A673 (cell line): ENCODE results near the gene RNF121. TPM values are rescaled to one million over a fixed set of nuclear protein-coding genes. Genes with fewer than 3 reads are reported as not detected.
A peak's percentile ranks its signal among the peaks of the same experiment; 100 is the strongest.

Experiments used
- BruUV-seq: library from RNA; stranded (reverse); fragments of 400-500 nt; replicated peaks from 2 replicates; lab custom pipeline; 2021; lab: Mats Ljungman, UMichigan
- CTCF ChIA-PET: fragments of 300-600 bp; sonication (Branson Sonifier 250); formaldehyde crosslinking; loops from one replicate; lab custom pipeline; 2022; ENCODE audit warnings: antibody characterized with exemption; lab: Charles Lee
- POLR2A ChIA-PET: fragments of 300-600 bp; sonication (Branson Sonifier 250); formaldehyde crosslinking; loops from one replicate; lab custom pipeline; 2022; ENCODE audit warnings: antibody characterized with exemption; ENCODE audit not compliant: low non-redundant PET; lab: Charles Lee
- DNase-seq: peaks from one replicate; pipeline ENCODE4 v3.0.0-alpha.2; 2015; ENCODE audit warnings: low spot score
- H3K27ac ChIP-seq: fragments of 200-600 bp; sonication (generic); 2 replicates; pipeline ENCODE4 v1.5.1; 2016; ENCODE audit warnings: mixed run types, low read depth, mild to moderate bottlenecking, mixed read lengths, antibody characterized with exemption, low read length; ENCODE audit not compliant: poor library complexity, severe bottlenecking
- H3K27me3 ChIP-seq: fragments of 200-600 bp; sonication (generic); replicated peaks from 2 replicates; pipeline ENCODE4 v1.6.1; 2017; ENCODE audit warnings: mixed run types, low read depth, mild to moderate bottlenecking, mixed read lengths, antibody characterized with exemption, low read length; ENCODE audit not compliant: insufficient read depth, poor library complexity
- H3K36me3 ChIP-seq: fragments of 200-600 bp; sonication (generic); 2 replicates; pipeline ENCODE4 v1.6.1; 2016; ENCODE audit warnings: mixed run types, mild to moderate bottlenecking, mixed read lengths, antibody characterized with exemption, low read length; ENCODE audit not compliant: insufficient read depth, poor library complexity, severe bottlenecking
- H3K4me1 ChIP-seq: fragments of 200-600 bp; sonication (generic); 2 replicates; pipeline ENCODE4 v1.6.1; 2017; ENCODE audit warnings: mixed run types, mild to moderate bottlenecking, mixed read lengths, antibody characterized with exemption, low read length; ENCODE audit not compliant: insufficient read depth, poor library complexity, severe bottlenecking
- H3K4me3 ChIP-seq: fragments of 200-600 bp; sonication (generic); 2 replicates; pipeline ENCODE4 v1.5.1; 2016; ENCODE audit warnings: low read depth, mixed run types, mild to moderate bottlenecking, mixed read lengths, low read length; ENCODE audit not compliant: poor library complexity, severe bottlenecking
- H3K9me3 ChIP-seq: fragments of 200-600 bp; sonication (generic); 2 replicates; pipeline ENCODE4 v1.6.1; 2016; ENCODE audit warnings: mixed run types, low read depth, mild to moderate bottlenecking, mixed read lengths, antibody characterized with exemption, low read length; ENCODE audit not compliant: poor library complexity, severe bottlenecking
- CTCF ChIP-seq: fragments of 300-800, 200-600 bp; sonication (generic); conservative IDR thresholded peaks from 2 replicates; pipeline ENCODE4 v1.5.1; 2017; ENCODE audit warnings: low read depth, mild to moderate bottlenecking, antibody characterized with exemption, low read length, moderate library complexity, mixed read lengths
- EZH2 ChIP-seq: fragments of 200-600 bp; sonication (generic); IDR thresholded peaks from 2 replicates; pipeline ENCODE4 v1.6.1; 2017; ENCODE audit warnings: borderline replicate concordance, low read depth, mild to moderate bottlenecking, mixed read lengths, antibody characterized with exemption, low read length; ENCODE audit not compliant: poor library complexity, severe bottlenecking
- intact Hi-C: fragments of 100-400 bp; cut with micrococcal nuclease; formaldehyde crosslinking; loops from one replicate; pipeline ENCODE4 v1.10.0; 2022; ENCODE audit not compliant: unreplicated experiment
- total RNA-seq: library from RNA; stranded (reverse); gene quantifications from 2 replicates; pipeline ENCODE4 v1.2.3, GENCODE V29; 2021

The RNF121 gene
- total RNA-seq, 1 experiment from 2014 or later = 59.1 TPM

DNA sequence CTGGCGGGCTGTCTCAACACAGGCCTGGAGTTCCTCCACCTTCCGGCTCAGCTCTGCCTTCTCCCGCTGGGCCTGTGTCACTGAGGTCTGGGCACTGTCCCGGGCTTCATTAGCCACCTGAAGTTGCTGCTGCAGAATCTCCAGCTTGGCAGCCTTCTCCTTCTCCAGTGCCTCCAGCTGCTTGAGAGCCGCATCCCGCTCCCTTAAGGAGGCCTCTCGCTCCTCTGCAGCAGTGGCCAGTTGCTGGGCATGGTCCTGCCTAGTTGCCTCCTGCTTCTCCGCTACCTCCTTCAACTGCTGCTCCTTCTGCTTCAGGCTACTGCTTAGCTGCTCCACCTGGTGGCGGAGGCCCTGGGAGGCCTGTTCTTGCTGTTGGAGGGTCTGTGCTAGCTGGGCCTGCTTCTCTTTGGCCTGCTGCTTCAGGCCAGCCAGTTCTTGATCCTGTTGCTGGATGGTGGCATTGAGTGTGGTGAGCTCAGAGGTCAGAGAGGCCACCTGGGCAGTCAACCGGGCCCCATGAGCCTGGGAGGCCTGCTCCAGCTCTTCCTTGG lies 86.7 kb downstream of the RNF121 start:
- Histone ChIP-seq H3K36me3 (peaks cover 99% of the 10 kb centered on the region), H3K27ac (no peak overlapping the region), H3K4me3 (no peak overlapping the region), H3K9me3 (no peaks in the 10 kb centered on the region), H3K4me1 (no peaks in the 10 kb centered on the region), H3K27me3 (no peaks in the 10 kb centered on the region)
- no peak for TF ChIP-seq EZH2
- TF ChIP-seq CTCF = peak; percentile 51
- CTCF ChIA-PET = no interaction called here
- no TSS peak for BruUV-seq
- intact Hi-C loops = no loop called here
- DNase-seq = no peak
- POLR2A ChIA-PET = no interaction called here

DNA sequence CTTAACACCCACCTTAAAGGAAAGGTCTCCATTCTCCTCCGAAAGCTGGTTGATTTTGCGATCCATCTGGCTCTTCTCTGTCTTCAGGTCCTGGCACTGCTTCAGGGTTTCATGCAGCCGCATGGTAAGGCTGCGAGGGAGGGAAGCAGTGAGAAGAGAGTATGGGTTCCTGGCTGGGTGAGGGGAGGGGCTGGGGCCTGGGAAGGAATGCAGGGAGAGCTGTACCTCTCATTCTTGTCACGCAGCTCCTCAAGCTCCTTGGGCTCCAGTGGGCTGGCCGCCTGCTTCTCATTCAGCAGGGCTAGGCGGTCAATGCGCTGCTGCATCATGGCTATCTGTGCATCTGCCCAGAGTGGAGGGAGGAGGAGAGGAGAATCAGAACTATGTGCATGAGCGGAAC lies 89.3 kb downstream of the RNF121 start:
- CTCF ChIA-PET = no interaction called here
- no TSS peak for BruUV-seq
- Histone ChIP-seq H3K4me1 (no peaks in the 10 kb centered on the region), H3K36me3 (peaks cover 99% of the 10 kb centered on the region), H3K27ac (no peak overlapping the region), H3K27me3 (no peaks in the 10 kb centered on the region), H3K9me3 (no peaks in the 10 kb centered on the region), H3K4me3 (no peak overlapping the region)
- TF ChIP-seq EZH2 (no peak), CTCF (no peak)
- intact Hi-C loops = no loop called here
- POLR2A ChIA-PET = interaction anchor here (0.6 kb wide), 1 partner anchor 33 kb away, joined by 9 read pairs; no protein-coding TSS in a partner anchor
- DNase-seq = no peak

- peaks cover 14% of the 10 kb centered on the region for H3K4me1 ChIP-seq
- no peak for TF ChIP-seq EZH2
- no peak for TF ChIP-seq CTCF
- H3K9me3 ChIP-seq = no peaks in the 10 kb centered on the region
- no peak for DNase-seq
- H3K36me3 ChIP-seq = peaks cover 88% of the 10 kb centered on the region
- ChIA-PET POLR2A (no interaction called here), CTCF (no interaction called here)
- no peak overlapping the region for H3K27ac ChIP-seq
- no peaks in the 10 kb centered on the region for H3K27me3 ChIP-seq
- no peak overlapping the region for H3K4me3 ChIP-seq
- intact Hi-C loops = no loop called here
- BruUV-seq = no TSS peak
Observed at GRCh38 chr11:72023335-72023734, 94.5 kb downstream of the RNF121 start.
